ENCODE measurements around the gene ITPR2.

DNA sequence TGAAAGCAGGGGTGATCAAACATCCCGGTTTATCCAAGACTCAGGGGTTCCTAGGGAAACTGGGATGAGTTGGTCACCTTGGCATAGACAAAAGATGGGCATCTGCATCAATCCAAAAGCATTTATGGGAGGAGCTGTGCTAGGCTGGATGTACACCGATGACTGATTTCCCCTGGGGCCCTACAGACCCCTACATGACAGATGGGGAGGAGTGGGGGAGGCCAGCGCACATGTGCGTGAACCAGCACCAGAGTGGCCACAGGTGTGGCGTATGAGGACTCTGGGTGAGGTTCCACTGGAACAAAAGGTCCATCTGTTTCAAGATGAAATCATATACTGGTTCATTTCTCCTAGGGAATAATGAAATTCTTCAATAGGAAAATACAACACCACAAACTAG lies 210.4 kb downstream of the ITPR2 start:
- TF ChIP-seq POLR2A (IDR thresholded peaks at IDR 0.05) (no peak), CTCF (IDR thresholded peaks at IDR 0.05) (no peak)

All from tibial nerve (tissue), 3 donors.